Cardiac fibroblast (primary cell): ENCODE results near the gene SLC2A4RG.

ENCODE experiments used
- DNase-seq, 2 donors: peaks; one replicate each; pipeline versions ENCODE4 v3.0.0 to v3.0.0-alpha.2; 2010; ENCODE audit warnings: low read depth in 2 of 2
- H3K4me3 ChIP-seq, 2 donors: replicated peaks in 1 of 2; 1 replicate in 1 of 2; 2 replicates in 1 of 2; pipeline ENCODE4 v1.5.1; 2011; ENCODE audit warnings: low read depth in 2 of 2, low read length in 2 of 2, mild to moderate bottlenecking in 2 of 2, moderate library complexity in 1 of 2
- TF ChIP-seq, protein P1 (sequence below): IDR thresholded peaks from one replicate; pipeline ENCODE4 v1.5.1; 2011; ENCODE audit warnings: low read depth, mild to moderate bottlenecking, low read length, inconsistent platforms

The SLC2A4RG gene

GRCh38 chr20:63777614-63778013 is 38.0 kb downstream of the SLC2A4RG start:
- H3K4me3 ChIP-seq, result no peak overlapping the region
- DNase-seq, result no peak
- TF ChIP-seq, protein P1, sequence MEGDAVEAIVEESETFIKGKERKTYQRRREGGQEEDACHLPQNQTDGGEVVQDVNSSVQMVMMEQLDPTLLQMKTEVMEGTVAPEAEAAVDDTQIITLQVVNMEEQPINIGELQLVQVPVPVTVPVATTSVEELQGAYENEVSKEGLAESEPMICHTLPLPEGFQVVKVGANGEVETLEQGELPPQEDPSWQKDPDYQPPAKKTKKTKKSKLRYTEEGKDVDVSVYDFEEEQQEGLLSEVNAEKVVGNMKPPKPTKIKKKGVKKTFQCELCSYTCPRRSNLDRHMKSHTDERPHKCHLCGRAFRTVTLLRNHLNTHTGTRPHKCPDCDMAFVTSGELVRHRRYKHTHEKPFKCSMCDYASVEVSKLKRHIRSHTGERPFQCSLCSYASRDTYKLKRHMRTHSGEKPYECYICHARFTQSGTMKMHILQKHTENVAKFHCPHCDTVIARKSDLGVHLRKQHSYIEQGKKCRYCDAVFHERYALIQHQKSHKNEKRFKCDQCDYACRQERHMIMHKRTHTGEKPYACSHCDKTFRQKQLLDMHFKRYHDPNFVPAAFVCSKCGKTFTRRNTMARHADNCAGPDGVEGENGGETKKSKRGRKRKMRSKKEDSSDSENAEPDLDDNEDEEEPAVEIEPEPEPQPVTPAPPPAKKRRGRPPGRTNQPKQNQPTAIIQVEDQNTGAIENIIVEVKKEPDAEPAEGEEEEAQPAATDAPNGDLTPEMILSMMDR, result no peak

GRCh38 chr20:63778034-63778752 is 38.6 kb downstream of the SLC2A4RG start:
- TF ChIP-seq, protein P1, result no peak
- peak in 1 of 2 donors; percentile 54 for DNase-seq
- no peak overlapping the region for H3K4me3 ChIP-seq

GRCh38 chr20:63778857-63779256 is 39.3 kb downstream of the SLC2A4RG start:
- H3K4me3 ChIP-seq, result no peak overlapping the region
- TF ChIP-seq, protein P1, result no peak
- DNase-seq, result no peak

DNA sequence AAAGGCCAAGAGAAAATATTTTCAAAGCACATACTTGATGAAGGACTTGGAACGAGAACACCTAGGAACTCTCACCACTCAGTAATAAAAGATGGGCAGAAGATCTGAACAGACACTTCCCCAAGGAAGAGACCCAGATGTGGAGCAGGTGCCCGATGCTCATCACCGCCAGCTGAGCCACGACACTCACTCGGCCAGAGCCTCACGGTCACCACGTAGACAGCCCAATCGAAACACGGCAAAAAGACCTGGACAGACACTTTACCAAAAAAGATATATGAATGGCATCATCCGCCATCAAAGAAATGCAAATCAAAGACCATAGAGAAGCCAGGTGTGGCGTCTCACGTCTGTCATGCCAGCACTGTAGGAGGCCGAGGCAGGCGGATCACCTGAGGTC is 41.6 kb downstream of the SLC2A4RG start:
- TF ChIP-seq, protein P1, result no peak
- H3K4me3 ChIP-seq, result no peak overlapping the region
- DNase-seq, result no peak

GRCh38 chr20:63782051-63782471 is 42.5 kb downstream of the SLC2A4RG start:
- DNase-seq, result no peak
- TF ChIP-seq, protein P1, result no peak
- H3K4me3 ChIP-seq, result no peak overlapping the region

GRCh38 chr20:63782521-63782971 is 43.0 kb downstream of the SLC2A4RG start:
- TF ChIP-seq, protein P1, result no peak
- no peak overlapping the region for H3K4me3 ChIP-seq
- DNase-seq, result no peak
